NCI-H187 treated with DMSO at 0.1 percent for 48 hours (cell line): Measurements from ENCODE around the gene LEFTY1.

Experiments used
- DNase-seq: peaks from one replicate; lab custom pipeline; 2025; lab: John Stamatoyannopoulos, UW

LEFTY1 gene

DNA sequence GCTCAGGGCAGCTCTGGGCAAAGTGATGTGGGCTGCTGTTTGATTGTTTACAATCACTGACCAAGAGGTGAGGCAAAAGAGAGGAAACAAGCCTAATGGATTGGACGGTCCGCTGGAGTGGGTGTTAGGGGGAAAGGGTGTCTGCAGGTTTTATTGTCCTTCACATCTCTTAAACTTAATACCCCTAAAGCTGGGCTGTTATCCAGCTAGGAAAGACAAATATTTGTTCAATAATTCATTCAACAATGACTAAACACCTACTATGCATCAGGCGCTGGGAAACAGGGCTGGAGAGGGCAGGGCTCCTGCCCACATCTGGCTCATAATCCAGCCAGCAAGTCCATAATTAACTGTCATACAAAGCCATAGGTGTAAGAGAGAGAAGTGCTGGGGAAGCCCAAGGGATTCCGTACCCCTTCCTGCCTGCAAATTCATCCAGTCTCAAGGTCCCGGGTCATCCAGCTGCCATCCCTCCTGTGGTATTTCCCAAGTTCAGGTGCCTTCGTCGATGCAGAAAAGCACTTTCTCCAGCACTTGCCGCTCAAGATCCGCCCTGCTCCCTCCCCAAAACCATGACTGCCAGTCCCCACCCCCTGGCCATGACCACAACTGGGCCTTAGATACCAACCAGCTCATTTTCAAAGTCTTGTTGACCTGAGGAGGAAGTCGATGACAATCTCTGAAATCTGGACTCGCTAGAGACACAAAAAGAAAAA is 17.4 kb downstream of the LEFTY1 start:
- no peak for DNase-seq

DNA sequence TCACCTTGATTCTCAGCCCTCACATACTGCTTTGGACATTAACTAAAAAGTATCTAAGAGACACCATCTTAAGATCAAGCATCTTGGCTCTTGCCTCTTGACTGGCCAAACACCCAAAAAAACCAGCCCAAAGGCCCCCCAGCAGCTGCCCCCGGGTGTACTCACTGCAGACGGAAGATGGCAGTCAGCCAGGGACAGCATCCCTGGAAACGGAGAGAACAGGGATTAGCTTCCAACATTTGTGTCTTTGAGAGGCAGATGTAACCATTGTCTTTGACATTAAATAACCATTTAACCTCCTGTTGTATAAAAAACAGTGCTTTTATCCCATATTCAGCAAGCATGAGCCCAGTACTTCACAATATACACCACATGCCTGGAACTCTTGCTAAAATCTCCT is 18.0 kb downstream of the LEFTY1 start:
- no peak for DNase-seq

- no peak for DNase-seq
These were observed 20.2 kb downstream of the LEFTY1 start for GRCh38 chr1:225868631-225869330.

DNA sequence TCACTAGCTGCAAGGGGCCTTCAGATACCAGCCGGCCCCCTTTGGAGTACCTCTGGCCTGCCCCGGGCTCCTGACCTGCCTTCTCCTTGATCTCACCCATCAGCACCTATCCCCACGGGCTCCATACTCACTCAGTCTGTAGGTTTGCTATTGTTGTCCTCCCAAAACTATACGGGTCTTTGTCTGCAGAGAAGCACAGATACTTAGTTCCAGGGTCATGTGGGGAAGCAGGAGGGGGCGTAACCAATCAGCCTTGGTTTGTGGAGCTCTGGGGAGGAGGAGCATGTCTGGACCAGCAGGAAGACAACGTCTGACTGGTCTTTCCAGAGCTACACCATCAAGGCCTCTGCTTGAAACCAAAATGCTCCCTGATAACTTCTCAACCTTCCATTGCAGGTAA is 22.0 kb downstream of the LEFTY1 start:
- no peak for DNase-seq

GRCh38 chr1:225866061-225866837 is 22.7 kb downstream of the LEFTY1 start:
- no peak for DNase-seq

GRCh38 chr1:225865514-225865913 is 23.4 kb downstream of the LEFTY1 start:
- no peak for DNase-seq

GRCh38 chr1:225863167-225863566 is 25.8 kb downstream of the LEFTY1 start:
- no peak for DNase-seq

- no peak for DNase-seq
These were observed 26.4 kb downstream of the LEFTY1 start for GRCh38 chr1:225862581-225862950.

DNA sequence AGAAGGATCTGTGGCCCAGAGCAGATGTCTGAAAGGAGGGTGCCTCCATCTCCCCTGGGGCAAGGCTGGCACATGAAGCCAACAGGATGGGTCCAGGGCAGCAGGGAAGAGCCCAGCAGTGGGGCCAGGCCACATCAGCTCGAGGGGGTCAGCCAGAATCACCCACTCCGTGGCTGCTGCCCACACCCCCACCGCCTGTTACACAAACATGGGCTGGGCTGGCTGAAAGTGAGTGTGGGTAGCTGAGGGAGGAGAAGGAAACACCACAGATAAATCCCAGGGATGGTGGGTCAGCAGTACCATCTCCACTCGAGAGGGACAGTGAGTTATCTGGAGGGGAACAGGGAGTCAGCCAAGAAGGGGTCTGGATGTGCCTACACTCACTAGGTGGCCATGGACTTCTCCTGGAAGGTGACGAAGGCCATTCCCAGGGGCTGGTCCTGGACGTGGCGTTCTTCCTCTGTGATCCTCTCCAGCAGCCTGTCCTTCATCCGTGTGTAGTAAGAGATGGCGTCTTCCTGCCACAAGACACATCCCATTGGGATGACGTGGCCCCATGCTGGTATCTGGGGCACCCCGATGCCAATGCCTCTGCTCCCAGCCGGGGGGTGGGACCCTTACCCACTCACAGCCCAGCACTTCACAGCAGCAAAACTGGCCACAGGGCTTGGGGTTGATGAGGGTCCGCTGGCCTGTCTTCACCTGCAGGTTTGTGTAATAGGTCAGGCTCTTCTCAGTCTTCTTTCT is 26.9 kb downstream of the LEFTY1 start:
- DNase-seq, result no peak

DNA sequence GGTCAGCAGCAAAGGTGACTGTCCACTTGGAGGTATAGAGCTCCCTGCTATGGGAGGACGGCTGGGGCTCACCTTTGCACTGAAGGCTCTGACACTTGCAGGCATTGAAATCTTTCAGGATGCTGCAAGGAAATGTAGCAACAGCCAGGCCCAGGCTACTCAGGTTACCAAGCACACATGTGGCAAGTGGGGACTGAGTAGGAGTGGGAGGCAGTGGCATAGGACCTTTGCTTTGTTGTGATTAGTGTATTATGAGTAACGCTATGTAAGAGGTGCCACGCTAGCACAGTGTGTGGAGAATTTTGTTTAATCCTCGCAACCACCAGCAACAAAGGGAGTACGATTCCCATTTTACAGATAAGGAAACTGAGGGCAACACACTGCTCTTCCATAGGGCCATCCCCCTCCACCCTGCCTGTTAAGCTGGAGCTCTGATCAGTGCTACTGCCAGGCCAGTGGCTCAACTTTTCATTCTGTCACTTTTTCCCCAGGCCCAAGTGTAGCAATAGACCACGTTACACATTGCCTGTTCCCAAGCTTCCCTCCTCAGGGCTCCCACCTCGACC is 28.0 kb downstream of the LEFTY1 start:
- no peak for DNase-seq

DNA sequence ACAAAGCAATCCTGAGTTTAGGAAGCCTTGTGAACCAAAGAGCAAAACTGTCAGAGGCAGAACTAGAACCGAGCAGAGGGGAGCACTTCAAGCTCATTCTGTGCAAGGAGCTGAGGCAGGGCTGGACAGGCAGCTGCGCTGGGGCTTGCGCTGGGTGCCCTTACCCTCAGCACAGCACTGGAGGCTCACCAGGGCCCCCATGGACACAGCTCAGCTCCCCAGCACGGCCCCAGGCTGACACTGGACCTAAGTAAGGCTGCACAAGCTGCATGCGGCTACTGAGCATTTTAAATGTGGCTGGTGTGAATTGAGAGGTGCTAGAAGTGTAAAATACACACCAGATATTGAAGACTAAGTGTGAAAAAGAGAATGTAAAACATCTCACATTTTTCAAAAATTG is 28.8 kb downstream of the LEFTY1 start:
- DNase-seq, result no peak

DNA sequence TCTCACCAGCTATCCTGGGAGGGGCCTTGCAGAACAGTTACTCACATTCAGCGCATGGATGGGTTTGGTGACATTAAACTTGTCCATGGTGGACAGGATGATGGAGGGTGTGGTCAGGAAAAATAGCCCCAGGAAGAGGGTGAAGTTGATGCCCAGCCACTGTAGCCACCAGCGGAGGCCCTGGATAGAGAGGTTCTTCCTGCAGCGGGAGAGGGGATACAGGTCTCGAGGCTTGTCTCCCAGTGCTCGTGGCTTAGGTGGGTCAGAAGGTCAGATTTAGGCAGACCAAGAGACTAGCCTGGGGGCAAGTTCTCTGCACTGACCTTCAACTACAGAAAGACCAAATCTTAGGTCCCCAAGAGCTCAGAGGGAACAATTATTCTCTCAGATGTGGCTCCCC is 29.8 kb downstream of the LEFTY1 start:
- DNase-seq, result no peak

GRCh38 chr1:225857256-225857655 is 31.7 kb downstream of the LEFTY1 start:
- no peak for DNase-seq

- DNase-seq, result no peak
These were observed 33.2 kb downstream of the LEFTY1 start for GRCh38 chr1:225855503-225856300.

DNA sequence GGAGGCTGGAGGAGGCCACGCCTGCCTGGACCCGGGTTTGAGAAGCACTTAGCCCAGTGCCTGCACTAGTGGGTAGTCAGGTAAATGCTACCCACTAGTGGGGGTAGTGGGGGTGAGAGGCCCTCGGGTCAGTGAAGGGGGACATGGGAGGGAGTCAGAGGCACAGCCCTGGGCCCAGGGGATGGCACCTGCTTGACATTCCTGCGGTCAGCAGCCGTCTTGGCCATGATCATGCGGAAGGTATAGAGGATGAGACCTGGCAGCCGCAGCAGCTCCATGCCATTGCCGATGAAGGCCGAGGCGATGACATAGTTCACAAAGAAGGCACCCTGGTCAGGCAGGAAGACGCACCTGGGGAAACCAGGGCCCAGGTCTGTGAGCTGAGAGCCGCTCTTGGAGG is 35.5 kb downstream of the LEFTY1 start:
- no peak for DNase-seq

DNA sequence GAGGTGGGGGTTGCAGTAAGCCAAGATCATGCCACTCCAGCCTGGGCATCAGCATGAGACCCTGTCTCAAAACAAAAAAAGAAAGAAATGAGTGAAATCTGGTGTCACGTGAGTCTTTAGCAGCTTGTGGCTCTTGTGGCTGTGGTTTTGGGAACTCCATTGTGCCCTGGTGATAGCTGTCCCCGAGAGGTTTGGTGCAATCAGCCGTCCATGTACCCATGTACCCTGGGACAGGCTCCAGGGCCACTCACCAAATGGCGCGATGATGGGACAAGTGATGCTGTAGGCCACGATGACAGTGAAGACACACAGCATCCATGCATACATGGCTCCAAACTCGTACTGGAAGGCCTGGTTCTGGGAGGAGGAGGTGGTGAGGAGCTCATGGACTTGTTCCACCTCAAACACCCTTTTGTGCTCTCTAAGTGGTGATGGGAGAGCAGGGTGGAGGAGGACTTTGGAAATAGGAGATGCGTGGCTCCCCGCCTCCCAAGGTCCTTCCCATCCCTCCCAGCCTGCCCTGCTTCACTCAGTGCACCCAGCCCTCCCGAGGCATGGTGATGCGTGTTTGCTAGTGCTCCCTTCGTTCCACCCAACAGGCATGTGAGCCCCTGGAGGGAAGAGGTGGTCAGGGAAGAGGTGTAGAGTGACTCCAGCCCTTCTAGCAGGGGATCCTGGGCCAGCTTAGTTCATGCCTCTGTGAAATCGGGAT is 36.4 kb downstream of the LEFTY1 start:
- no peak for DNase-seq

DNA sequence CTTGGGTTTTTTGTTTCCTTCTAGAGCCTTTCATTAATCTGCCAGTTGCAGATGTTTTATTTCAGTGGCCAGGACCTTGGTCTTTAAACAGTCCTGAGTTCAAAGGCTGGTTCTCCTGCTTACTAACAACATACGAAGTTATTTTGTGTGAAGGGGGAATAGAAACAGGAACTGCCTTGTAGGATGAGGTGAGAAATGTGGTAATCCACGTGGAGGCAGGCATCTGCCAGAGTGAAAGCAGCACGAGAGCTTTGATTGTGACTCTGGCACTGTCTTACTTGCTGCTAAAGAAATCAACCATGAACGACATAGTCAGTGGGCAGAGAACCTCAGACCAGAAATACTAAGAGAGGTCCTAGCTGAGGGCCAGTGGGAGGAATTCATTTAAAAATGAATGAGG is 37.1 kb downstream of the LEFTY1 start:
- no peak for DNase-seq

DNA sequence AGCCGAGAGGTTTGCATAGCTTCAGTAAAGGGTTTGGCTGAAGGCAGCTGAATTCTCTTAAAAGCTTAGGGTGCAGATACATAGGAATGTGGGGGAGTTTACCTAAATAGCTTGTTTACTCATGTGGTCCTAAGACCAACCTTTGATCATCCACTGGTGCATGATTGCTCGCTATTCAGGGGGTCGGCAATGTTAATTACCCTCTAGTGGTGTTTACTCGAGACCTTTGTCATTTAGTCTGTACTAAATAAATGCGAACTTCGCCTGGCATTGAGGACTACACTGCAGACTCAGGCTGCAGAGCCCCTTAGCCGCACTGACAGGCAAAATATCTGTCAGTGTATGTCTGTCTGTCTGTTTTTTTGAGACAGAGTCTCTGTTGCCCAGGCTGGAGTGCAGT is 38.6 kb downstream of the LEFTY1 start:
- no peak for DNase-seq

GRCh38 chr1:225849925-225850324 is 39.0 kb downstream of the LEFTY1 start:
- DNase-seq, result no peak
